ENCODE data around the gene HDDC3.

GRCh38 chr15:90929246-90930019 is 2.9 kb downstream of the HDDC3 start:
- no peak for TF ChIP-seq HDGF (IDR thresholded peaks at IDR 0.05; ENCODE audit: borderline replicate concordance)
- no peak for TF ChIP-seq ZNF384 (IDR thresholded peaks at IDR 0.05)
- no peak for TF ChIP-seq ARNT (IDR thresholded peaks at IDR 0.05)
- TF ChIP-seq FOXK2 (IDR thresholded peaks at IDR 0.05), result no peak
- TF ChIP-seq BHLHE40 (IDR thresholded peaks at IDR 0.05; ENCODE audit: borderline replicate concordance), result no peak
- no peak for TF ChIP-seq SP1 (IDR thresholded peaks at IDR 0.05)
- TF ChIP-seq FOXM1 (IDR thresholded peaks at IDR 0.05; ENCODE audit: borderline replicate concordance), result no peak

Measured in HEK293T (cell line).